GM12878 (cell line): ENCODE measurements around the gene HNRNPM. TPM values are rescaled to one million over a fixed set of nuclear protein-coding genes. Genes with fewer than 3 reads are reported as not detected.

Source experiments
- ATAC-seq: fragments of 200-7000 bp; cut with Tn5 transposase; 3 replicates; pipeline ENCODE4 v1.9.1; 2020; ENCODE audit warnings: mild to moderate bottlenecking, moderate library complexity
- BruUV-seq: library from RNA; stranded (reverse); fragments of 400-500 nt; replicated peaks from 2 replicates; lab custom pipeline; 2021; lab: Mats Ljungman, UMichigan
- CTCF ChIA-PET: fragments of 300-600 bp; sonication (Branson Sonifier 250); formaldehyde crosslinking; extraction: SDS; loops from one replicate; lab custom pipeline; 2021; ENCODE audit warnings: inconsistent platforms; lab: Yijun Ruan, JAX
- POLR2A ChIA-PET: fragments of 350-600 bp; formaldehyde crosslinking; extraction: SDS; loops from one replicate; lab custom pipeline; 2021; ENCODE audit warnings: inconsistent platforms; lab: Charles Lee
- RAD21 ChIA-PET: fragments of 300-600 bp; sonication (Branson Sonifier 250); formaldehyde crosslinking; loops from one replicate; lab custom pipeline; 2023; ENCODE audit warnings: antibody characterized with exemption; ENCODE audit not compliant: unreplicated experiment; lab: Charles Lee
- SMC1A ChIA-PET: fragments of 300-600 bp; sonication (Branson Sonifier 250); formaldehyde crosslinking; loops from one replicate; lab custom pipeline; 2023; ENCODE audit not compliant: unreplicated experiment, uncharacterized antibody; lab: Charles Lee
- DNase-seq: peaks from one replicate; pipeline ENCODE4 v3.0.0-alpha.2; 2011; ENCODE audit warnings: low read depth, low spot score
- FAIRE-seq: peaks from 3 replicates; lab custom pipeline; 2011; peaks lifted over from hg19 to GRCh38; lab: Jason Lieb, UNC
- H2AFZ ChIP-seq: 2 replicates; pipeline ENCODE4 v1.6.0; 2011; ENCODE audit warnings: low read depth, low read length, control low read depth; ENCODE audit not compliant: control insufficient read depth
- H3K27ac ChIP-seq: 2 replicates; pipeline ENCODE4 v1.5.1; 2011; ENCODE audit warnings: control low read depth; ENCODE audit not compliant: control insufficient read depth, insufficient read depth
- H3K27me3 ChIP-seq, 2 experiments: replicated peaks in 1 of 2; 2 replicates each; pipeline versions ENCODE4 v1.6.0 to v1.6.1; 2011; ENCODE audit warnings: low read length in 1 of 2; ENCODE audit not compliant: control insufficient read depth in 2 of 2, insufficient read depth in 2 of 2
- H3K36me3 ChIP-seq, 2 experiments: 2 replicates each; pipeline ENCODE4 v1.5.1; 2011; ENCODE audit warnings: low read length in 1 of 2; ENCODE audit not compliant: control insufficient read depth in 2 of 2, insufficient read depth in 2 of 2
- H3K4me1 ChIP-seq: 2 replicates; pipeline ENCODE4 v1.6.1; 2011; ENCODE audit warnings: mild to moderate bottlenecking, low read length, moderate library complexity, mixed read lengths; ENCODE audit not compliant: control insufficient read depth, insufficient read depth
- H3K4me2 ChIP-seq: 2 replicates; pipeline ENCODE4 v1.6.0; 2011; ENCODE audit warnings: control low read depth; ENCODE audit not compliant: control insufficient read depth, insufficient read depth
- H3K4me3 ChIP-seq: fragments of 200-600 bp; sonication (generic); 2 replicates; pipeline ENCODE4 v1.5.1; 2016
- H3K79me2 ChIP-seq: 2 replicates; pipeline ENCODE4 v1.6.0; 2011; ENCODE audit warnings: low read length; ENCODE audit not compliant: control insufficient read depth, insufficient read depth
- H3K9ac ChIP-seq: 2 replicates; pipeline ENCODE4 v1.8.0; 2011; ENCODE audit warnings: low read length, control low read depth, mixed read lengths; ENCODE audit not compliant: control insufficient read depth, insufficient read depth
- H3K9me3 ChIP-seq: replicated peaks from 3 replicates; pipeline ENCODE4 v1.5.1; 2011; ENCODE audit warnings: mild to moderate bottlenecking, low read length; ENCODE audit not compliant: control insufficient read depth, insufficient read depth
- H4K20me1 ChIP-seq: 2 replicates; pipeline ENCODE4 v1.6.0; 2011; ENCODE audit not compliant: control insufficient read depth, insufficient read depth
- BRCA1 ChIP-seq: IDR thresholded peaks from 2 replicates; pipeline ENCODE4 v1.6.1; 2011; ENCODE audit warnings: low read depth, low read length, improper control_type of control experiment
- CREM ChIP-seq: IDR thresholded peaks from 2 replicates; pipeline ENCODE4 v1.6.1; 2014; ENCODE audit warnings: antibody characterized with exemption, low read depth
- ESRRA ChIP-seq: IDR thresholded peaks from 2 replicates; pipeline ENCODE4 v1.6.1; 2012; ENCODE audit warnings: mild to moderate bottlenecking, low read length, improper control_type of control experiment
- GABPA ChIP-seq: IDR thresholded peaks from 2 replicates; pipeline ENCODE4 v1.6.1; 2014; ENCODE audit warnings: antibody characterized with exemption, low read depth, mild to moderate bottlenecking, inconsistent platforms
- JUNB ChIP-seq: IDR thresholded peaks from 2 replicates; pipeline ENCODE4 v1.6.1; 2016; ENCODE audit warnings: antibody characterized with exemption, mild to moderate bottlenecking
- WGBS: methylation state at CpG from one replicate; pipeline ENCODE4 v1.1.6; 2016; ENCODE audit warnings: low lambda C conversion rate; ENCODE audit not compliant: insufficient replicate concordance, insufficient coverage; ENCODE audit errors: missing lambda C conversion rate; 5-methylcytosine and 5-hydroxymethylcytosine counted together
- in situ Hi-C: fragments of 300-500 bp; cut with MboI; formaldehyde crosslinking; loops from 9 replicates; pipeline ENCODE4 v1.14.3; 2018; ENCODE audit warnings: mixed read lengths
- intact Hi-C: fragments of 100-400 bp; cut with micrococcal nuclease; formaldehyde crosslinking; loops from one replicate; pipeline ENCODE4 v1.14.2; 2022; ENCODE audit not compliant: unreplicated experiment
- polyA plus RNA-seq, 11 experiments: library from polyadenylated mRNA; depleted of rRNA in 4 of 11; unstranded in 6 of 11; stranded (reverse) in 5 of 11; fragments of >200 nt; fragmentation: Nextera tagmentation in 4 of 11; fragmentation: Illumina TruSeq in 1 of 11; extraction: Ambion mirVana in 4 of 11; extraction: Trizol in 1 of 11; gene quantifications; 1 replicate in 1 of 11; 2 replicates in 10 of 11; pipeline versions ENCODE4 v1.2.1 to v1.2.3, GENCODE V29; 2011 to 2016; ENCODE audit warnings: inconsistent platforms in 2 of 11, missing spikeins in 2 of 11, low read depth in 1 of 11
- total RNA-seq, 4 experiments: library from RNA; depleted of rRNA in 3 of 4; stranded (reverse); fragments of >200 nt in 3 of 4; fragmentation: Illumina TruSeq in 1 of 4; extraction: Trizol in 1 of 4; gene quantifications; 2 replicates each; pipeline versions ENCODE4 v1.2.1 to v1.2.3, GENCODE V29; 2013 to 2021
- TF ChIP-seq, protein P1 (sequence below): fragments of 450-650 bp; IDR thresholded peaks from 2 replicates; pipeline ENCODE4 v1.6.1; 2017; ENCODE audit warnings: mild to moderate bottlenecking, moderate library complexity
- TF ChIP-seq, protein P2 (sequence below): IDR thresholded peaks from 2 replicates; pipeline ENCODE4 v1.6.1; 2011; ENCODE audit warnings: borderline replicate concordance, low read depth, mild to moderate bottlenecking, moderate library complexity, low read length; ENCODE audit not compliant: insufficient read depth, poor library complexity, severe bottlenecking
- TF ChIP-seq, protein P3 (sequence below): fragments of 450-650 bp; IDR thresholded peaks from 2 replicates; pipeline ENCODE4 v1.6.1; 2017; ENCODE audit warnings: low read depth, mild to moderate bottlenecking, moderate library complexity

The HNRNPM gene
- total and polyA plus RNA-seq, 10 of the 15 experiments (the other 5 are each of a cell fraction or from before 2014, with no cell fraction given), result 14.3 to 415 (median 198) TPM

DNA sequence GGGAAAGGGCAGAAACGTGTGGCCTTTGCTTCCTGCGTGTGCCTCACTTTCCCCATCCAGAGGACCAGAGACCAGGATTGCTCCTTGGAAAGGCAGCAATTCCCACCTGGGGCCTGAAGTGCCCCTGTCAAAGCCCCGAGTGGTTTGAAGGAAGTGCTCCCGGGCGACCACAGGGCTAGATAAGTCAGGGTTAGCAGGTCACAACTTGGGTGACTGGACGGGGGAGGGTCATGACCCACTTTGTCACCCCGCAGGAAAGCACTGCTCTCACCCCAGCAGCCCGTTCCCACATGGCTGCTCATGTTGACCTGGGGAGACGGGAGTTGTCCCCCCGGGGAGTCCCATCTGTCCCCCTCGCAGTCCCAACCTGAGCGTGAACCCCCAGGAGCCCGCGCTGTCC lies 57.2 kb downstream of the HNRNPM start:
- in situ Hi-C loops, result no loop called here
- WGBS, result 40% methylated on average over 14 of the region's 14 CpGs
- SMC1A ChIA-PET, result interaction anchor here (0.8 kb wide), 1 partner anchor 21 kb away, joined by 3 read pairs; no protein-coding TSS in a partner anchor

More for the DNA sequence above, 57.2 kb downstream of the HNRNPM start:
- no TSS peak for BruUV-seq
- Histone ChIP-seq H3K36me3 (no peaks in the 10 kb centered on the region), H3K9ac (no peak overlapping the region), H3K4me2 (no peak overlapping the region), H3K27me3 (no peaks in the 10 kb centered on the region; a peak in 1 of 4 replicates), H3K27ac (no peak overlapping the region), H2AFZ (no peak overlapping the region), H3K79me2 (no peaks in the 10 kb centered on the region)
- ATAC-seq (no peak), DNase-seq (no peak)
- intact Hi-C loops, result no loop called here
- POLR2A ChIA-PET, result no interaction called here
- RAD21 ChIA-PET, result no interaction called here
- TF ChIP-seq GABPA (no peak), ESRRA (no peak), CREM (no peak), JUNB (no peak), BRCA1 (no peak)
- TF ChIP-seq, protein P1, sequence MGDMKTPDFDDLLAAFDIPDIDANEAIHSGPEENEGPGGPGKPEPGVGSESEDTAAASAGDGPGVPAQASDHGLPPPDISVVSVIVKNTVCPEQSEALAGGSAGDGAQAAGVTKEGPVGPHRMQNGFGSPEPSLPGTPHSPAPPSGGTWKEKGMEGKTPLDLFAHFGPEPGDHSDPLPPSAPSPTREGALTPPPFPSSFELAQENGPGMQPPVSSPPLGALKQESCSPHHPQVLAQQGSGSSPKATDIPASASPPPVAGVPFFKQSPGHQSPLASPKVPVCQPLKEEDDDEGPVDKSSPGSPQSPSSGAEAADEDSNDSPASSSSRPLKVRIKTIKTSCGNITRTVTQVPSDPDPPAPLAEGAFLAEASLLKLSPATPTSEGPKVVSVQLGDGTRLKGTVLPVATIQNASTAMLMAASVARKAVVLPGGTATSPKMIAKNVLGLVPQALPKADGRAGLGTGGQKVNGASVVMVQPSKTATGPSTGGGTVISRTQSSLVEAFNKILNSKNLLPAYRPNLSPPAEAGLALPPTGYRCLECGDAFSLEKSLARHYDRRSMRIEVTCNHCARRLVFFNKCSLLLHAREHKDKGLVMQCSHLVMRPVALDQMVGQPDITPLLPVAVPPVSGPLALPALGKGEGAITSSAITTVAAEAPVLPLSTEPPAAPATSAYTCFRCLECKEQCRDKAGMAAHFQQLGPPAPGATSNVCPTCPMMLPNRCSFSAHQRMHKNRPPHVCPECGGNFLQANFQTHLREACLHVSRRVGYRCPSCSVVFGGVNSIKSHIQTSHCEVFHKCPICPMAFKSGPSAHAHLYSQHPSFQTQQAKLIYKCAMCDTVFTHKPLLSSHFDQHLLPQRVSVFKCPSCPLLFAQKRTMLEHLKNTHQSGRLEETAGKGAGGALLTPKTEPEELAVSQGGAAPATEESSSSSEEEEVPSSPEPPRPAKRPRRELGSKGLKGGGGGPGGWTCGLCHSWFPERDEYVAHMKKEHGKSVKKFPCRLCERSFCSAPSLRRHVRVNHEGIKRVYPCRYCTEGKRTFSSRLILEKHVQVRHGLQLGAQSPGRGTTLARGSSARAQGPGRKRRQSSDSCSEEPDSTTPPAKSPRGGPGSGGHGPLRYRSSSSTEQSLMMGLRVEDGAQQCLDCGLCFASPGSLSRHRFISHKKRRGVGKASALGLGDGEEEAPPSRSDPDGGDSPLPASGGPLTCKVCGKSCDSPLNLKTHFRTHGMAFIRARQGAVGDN, result no peak
- TF ChIP-seq, protein P2, sequence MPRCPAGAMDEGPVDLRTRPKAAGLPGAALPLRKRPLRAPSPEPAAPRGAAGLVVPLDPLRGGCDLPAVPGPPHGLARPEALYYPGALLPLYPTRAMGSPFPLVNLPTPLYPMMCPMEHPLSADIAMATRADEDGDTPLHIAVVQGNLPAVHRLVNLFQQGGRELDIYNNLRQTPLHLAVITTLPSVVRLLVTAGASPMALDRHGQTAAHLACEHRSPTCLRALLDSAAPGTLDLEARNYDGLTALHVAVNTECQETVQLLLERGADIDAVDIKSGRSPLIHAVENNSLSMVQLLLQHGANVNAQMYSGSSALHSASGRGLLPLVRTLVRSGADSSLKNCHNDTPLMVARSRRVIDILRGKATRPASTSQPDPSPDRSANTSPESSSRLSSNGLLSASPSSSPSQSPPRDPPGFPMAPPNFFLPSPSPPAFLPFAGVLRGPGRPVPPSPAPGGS, result no peak
- TF ChIP-seq, protein P3, sequence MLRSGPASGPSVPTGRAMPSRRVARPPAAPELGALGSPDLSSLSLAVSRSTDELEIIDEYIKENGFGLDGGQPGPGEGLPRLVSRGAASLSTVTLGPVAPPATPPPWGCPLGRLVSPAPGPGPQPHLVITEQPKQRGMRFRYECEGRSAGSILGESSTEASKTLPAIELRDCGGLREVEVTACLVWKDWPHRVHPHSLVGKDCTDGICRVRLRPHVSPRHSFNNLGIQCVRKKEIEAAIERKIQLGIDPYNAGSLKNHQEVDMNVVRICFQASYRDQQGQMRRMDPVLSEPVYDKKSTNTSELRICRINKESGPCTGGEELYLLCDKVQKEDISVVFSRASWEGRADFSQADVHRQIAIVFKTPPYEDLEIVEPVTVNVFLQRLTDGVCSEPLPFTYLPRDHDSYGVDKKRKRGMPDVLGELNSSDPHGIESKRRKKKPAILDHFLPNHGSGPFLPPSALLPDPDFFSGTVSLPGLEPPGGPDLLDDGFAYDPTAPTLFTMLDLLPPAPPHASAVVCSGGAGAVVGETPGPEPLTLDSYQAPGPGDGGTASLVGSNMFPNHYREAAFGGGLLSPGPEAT, result no peak
- TF ChIP-seq, all 136 proteins: peak for 0
- no peaks in the 10 kb centered on the region for H3K9me3 ChIP-seq
- H4K20me1 ChIP-seq, result no peaks in the 10 kb centered on the region
- no peak for FAIRE-seq
- peaks cover 4% of the 10 kb centered on the region; the same call in 1 of the 2 replicates for H3K4me1 ChIP-seq
- no peak overlapping the region for H3K4me3 ChIP-seq
- CTCF ChIA-PET, result no interaction called here
